OCI-M2 (cell line): ENCODE results near the gene TMEM250.

ENCODE experiments used
- DNase-seq: peaks from one replicate; lab custom pipeline; 2025; ENCODE audit not compliant: unreplicated experiment; lab: John Stamatoyannopoulos, UW

Gene TMEM250

DNA sequence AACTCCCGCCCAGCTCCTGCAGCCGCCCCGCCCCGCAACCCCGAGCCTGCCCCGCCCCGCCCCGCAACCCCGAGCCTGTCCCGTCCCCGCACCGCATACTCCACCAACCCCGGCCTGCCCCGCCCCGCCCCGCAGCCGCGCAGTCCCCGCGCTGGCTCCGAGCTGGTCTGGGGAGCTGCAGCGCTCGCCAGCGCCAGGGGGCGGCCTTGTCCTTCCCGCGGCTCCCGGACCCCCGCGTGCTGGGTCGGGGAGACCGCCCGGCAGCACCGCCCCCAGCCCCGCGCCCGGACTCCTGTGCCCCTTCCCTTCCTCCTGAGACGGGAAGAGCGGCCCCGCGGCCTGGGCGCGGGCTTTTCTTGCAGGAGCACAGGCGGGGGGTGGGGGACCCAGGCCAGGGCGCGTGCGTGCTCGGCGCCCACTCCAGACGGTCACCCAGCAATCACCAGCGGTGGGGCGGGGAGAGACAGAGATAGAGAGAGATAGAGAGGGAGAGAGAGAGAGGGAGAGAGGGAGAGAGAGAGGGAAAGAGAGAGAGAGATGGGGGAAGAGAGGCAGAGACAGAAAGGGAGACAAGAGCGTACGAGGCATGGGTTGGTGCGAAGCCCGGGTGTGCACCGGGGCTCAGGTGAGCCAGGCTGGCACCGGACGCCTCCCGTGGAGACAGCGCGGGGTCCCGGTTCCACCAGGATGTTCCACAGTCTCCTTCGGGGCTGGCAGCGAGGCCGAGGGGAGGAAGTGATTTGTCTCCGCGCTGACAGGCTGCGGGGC is 14.7 kb upstream of the TMEM250 start:
- DNase-seq: no peak

DNA sequence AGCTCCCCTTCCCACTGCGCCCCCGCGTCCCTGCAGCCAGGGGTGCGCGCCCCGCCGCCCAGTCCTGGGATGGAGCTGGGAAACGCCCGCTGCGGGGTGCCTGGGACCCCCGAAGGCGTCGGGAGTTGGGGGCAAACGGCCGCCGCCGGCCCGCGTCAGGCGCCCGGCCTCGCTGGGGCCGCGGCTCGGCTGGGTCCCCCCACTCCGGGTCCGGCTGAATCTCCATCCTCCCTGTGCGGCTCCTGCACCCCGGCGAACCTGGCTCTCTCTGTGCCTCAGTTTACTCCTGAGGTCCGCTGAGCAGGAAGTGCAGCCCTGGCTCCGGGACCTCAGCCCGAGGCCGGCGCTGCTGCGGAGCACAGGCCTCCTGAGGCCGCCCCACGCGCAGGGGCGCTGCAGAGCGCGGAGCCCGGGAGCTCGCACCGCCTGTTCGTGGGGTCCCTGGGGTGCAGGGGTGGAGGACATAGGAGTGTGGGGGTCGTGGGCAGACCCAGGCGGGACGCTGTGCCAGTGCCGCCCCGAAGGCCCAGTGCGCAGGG is 13.9 kb upstream of the TMEM250 start:
- no peak for DNase-seq

DNA sequence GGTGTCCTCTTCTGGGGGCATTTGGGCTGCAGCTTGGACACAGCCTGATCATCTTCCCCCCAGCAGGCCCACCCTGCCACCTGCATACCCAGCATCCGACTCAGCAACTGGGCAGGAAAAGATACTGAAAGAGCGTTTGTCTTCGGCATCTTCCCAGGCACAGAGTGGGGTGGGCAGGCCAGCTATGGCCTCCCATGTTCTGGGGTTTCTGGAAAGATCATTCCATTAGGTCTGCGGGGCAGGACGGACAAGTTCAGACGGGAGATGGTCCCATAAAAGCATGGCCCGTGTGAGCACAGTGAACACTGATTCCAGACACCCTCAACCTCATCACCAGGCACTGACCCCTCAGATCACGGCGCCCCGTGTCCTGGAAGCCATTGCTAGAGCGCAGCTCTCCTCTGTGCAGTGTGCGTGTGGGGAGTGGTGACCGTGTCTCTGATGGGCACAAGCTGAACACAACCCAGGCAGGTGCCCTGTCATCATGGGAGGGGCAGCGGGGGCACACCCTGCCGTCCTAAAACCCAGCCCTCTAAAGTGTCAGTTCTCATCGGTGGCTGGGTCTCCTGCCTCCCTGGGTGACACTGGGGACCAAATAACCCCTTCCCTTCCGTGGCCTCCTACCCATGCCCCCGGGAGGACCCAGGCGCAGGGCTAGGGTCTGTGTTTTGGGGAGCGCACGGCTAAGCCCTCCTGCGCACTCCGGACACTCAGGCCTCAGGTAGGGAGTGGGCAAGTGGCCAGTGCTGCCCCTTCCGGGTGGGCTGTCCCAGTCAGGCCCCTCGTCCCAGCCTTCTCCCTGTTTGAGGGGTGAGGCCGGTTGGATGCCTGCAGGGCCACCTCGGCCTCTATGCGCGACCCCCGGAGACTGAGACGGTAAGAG is 13.2 kb upstream of the TMEM250 start:
- DNase-seq: no peak

GRCh38 chr9:136129176-136129575 is 10.5 kb upstream of the TMEM250 start:
- DNase-seq: no peak

GRCh38 chr9:136128436-136128835 is 9.8 kb upstream of the TMEM250 start:
- no peak for DNase-seq

- DNase-seq: no peak
Observed at GRCh38 chr9:136127313-136127712, 8.6 kb upstream of the TMEM250 start.

DNA sequence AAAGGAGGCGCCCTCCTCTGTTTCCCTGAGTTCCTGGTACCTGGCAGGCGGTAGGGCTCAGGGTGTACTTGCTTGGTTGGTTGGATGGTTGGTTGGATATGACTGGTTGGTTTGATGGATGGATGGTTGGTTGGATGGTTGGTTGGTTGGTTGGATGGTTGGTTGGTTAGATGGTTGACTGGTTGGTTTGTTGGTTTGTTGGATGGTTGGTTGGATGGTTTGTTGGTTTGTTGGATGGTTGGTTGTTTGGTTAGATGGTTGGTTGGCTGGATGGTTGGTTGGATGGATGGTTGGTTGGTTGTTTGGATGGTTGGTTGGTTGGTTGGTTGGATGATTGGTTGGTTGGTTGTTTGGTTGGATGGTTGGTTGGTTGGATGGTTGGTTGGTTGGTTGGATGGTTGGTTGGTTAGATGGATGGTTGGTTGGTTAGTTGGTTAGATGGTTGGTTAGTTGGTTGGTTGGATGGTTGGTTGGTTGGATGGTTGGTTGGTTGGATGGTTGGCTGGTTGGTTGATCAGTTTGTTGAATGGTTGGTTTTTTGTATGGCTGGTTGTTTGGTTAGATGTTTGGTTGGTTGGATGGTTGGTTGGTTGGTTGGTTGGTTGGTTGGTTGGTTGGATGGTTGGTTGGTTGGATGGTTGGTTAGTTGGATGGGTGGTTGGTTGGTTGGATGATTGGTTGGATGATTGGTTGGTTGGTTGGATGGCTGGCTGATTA is 6.5 kb upstream of the TMEM250 start:
- DNase-seq: no peak

GRCh38 chr9:136122425-136123383 is 4.0 kb upstream of the TMEM250 start:
- no peak for DNase-seq

- DNase-seq: no peak
Observed at GRCh38 chr9:136121801-136122200, 3.1 kb upstream of the TMEM250 start.

DNA sequence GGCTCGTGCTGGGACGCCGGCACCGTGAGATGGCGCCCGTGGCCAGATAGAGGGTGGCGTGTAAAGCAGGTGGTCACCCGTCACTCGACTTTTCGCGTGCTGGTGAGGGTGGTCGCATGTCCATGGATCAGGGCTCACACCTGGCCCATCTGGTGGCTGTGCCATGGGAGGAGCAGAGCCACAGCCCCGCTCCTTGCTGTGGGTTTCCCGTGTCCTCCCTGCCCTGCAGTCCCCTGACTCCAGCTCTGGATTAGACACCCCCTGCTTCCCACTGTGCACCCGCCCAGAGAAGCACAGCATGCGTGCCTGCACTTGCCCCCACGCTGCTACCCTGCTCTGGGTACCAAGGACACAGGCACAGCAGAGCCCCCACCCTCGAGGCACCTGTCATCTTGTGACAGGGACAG is 1.8 kb upstream of the TMEM250 start:
- no peak for DNase-seq

- DNase-seq: no peak
Observed at GRCh38 chr9:136119883-136120393, 1.3 kb upstream of the TMEM250 start.

DNA sequence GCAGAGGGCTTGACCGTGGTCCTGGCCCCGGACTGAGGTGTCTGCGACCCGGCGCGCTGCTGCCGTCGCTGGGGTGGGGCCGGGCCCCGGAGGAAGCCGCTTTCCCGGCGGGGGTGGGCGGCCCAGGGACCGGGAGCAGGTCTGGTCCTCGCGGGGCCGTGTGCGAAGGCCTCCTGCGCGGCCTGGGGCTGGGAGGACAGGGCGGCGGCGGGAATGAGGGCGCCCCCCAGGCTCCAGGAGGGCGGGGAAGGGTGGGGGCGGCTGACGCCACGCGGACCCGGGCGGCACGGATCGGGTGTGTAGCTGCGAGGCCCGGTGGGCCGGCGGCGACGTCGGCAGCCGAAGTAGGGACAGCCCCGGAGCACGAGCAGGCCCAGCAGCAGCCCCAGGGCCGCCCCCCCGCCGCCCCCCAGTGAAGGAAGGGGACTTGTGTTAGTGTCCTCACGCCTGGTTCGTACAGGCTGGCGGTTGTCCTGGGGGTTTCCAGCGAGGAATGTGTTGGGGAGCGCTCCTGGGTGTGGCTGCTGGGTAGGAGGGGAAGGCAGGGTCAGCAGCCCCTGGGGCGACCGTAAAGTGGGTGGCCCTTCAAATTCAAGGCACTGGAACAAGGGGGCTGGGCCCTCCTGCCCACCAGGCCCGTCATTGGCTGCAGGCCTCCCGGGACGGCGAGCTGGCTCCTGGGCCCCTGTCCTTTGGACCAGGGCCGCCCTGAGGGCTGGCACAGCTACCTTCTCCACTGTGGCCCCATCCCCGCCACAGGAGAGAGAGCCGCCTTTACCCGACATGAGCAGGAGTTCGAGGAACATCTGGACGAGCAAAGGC is 597 bp upstream of the TMEM250 start:
- no peak for DNase-seq

GRCh38 chr9:136117916-136118319 is 757 bp downstream of the TMEM250 start:
- no peak for DNase-seq

- DNase-seq: no peak
Observed at GRCh38 chr9:136117291-136117915, 1.3 kb downstream of the TMEM250 start.

DNA sequence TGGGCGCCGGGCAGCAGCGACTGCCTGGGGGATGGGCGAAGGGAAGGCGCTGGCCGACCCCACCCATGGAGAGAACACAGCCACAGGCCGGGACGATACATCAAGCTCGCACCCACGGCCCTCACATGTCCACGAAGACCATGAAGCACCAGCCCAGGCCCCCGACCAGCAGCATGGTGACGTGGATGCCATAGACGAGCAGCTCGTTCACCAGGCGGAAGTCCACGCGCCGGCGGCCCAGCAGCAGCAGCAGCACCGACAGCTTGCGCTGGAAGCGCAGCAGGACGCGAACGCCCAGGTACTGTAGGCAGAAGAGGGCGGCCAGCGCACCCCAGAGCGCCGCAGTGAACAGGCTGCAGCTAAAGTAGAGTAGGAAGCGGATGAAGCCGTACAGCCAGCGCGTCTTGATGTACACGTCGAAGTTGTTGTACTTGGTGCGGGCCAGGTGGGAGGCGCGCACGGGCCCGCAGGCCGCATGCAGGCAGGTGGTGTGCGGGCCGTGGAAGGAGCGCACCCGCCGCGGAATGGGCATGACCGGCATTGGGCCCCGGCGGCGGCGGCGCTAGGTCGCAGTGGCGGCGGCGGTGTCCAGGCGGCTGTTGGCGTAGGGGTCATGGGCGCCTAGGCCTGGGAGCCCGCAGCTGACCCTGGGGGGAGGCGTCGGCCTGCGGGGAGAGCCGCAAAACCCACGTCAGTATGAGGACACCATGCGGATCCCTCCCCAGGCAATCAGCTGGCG is 2.1 kb downstream of the TMEM250 start:
- no peak for DNase-seq

- no peak for DNase-seq
Observed at GRCh38 chr9:136115641-136116359, 2.9 kb downstream of the TMEM250 start.

- no peak for DNase-seq
Observed at GRCh38 chr9:136115206-136115605, 3.5 kb downstream of the TMEM250 start.
